Stimulated activated CD8-positive, alpha-beta memory T cell treated with anti-CD3 and anti-CD28 coated beads, Interleukin-7, amount 100 ng/mL, for 4 hours (primary cell): Measurements from ENCODE around the gene COL15A1.

ENCODE experiments used
- DNase-seq, 2 donors: peaks; one replicate each; pipeline ENCODE4 v3.0.0-alpha.2; 2020; ENCODE audit warnings: low read depth in 2 of 2

The COL15A1 gene

GRCh38 chr9:98944734-98945074 is 997 bp downstream of the COL15A1 start:
- DNase-seq, result no peak

- no peak for DNase-seq
Observed at GRCh38 chr9:98949565-98949964, 5.9 kb downstream of the COL15A1 start.

GRCh38 chr9:98950262-98950661 is 6.6 kb downstream of the COL15A1 start:
- DNase-seq, result no peak

GRCh38 chr9:98951967-98952366 is 8.3 kb downstream of the COL15A1 start:
- no peak for DNase-seq

- no peak for DNase-seq
Observed at GRCh38 chr9:98953581-98954243, 10.0 kb downstream of the COL15A1 start.

GRCh38 chr9:98954244-98954610 is 10.5 kb downstream of the COL15A1 start:
- no peak for DNase-seq

GRCh38 chr9:98955259-98955658 is 11.6 kb downstream of the COL15A1 start:
- no peak for DNase-seq

- DNase-seq, result no peak
Observed at GRCh38 chr9:98957826-98958225, 14.1 kb downstream of the COL15A1 start.

- DNase-seq, result no peak
Observed at GRCh38 chr9:98958271-98958984, 14.7 kb downstream of the COL15A1 start.

- no peak for DNase-seq
Observed at GRCh38 chr9:98960409-98960808, 16.7 kb downstream of the COL15A1 start.

GRCh38 chr9:98961513-98962180 is 17.9 kb downstream of the COL15A1 start:
- no peak for DNase-seq

GRCh38 chr9:98962181-98962560 is 18.5 kb downstream of the COL15A1 start:
- DNase-seq, result no peak

GRCh38 chr9:98962861-98963260 is 19.2 kb downstream of the COL15A1 start:
- DNase-seq, result no peak

- DNase-seq, result no peak
Observed at GRCh38 chr9:98964201-98964600, 20.5 kb downstream of the COL15A1 start.

GRCh38 chr9:98964911-98965336 is 21.2 kb downstream of the COL15A1 start:
- no peak for DNase-seq

GRCh38 chr9:98966676-98967075 is 23.0 kb downstream of the COL15A1 start:
- DNase-seq, result no peak

GRCh38 chr9:98967257-98967656 is 23.6 kb downstream of the COL15A1 start:
- DNase-seq, result no peak

- no peak for DNase-seq
Observed at GRCh38 chr9:98967680-98968079, 24.0 kb downstream of the COL15A1 start.

- DNase-seq, result no peak
Observed at GRCh38 chr9:98968601-98969337, 25.1 kb downstream of the COL15A1 start.

GRCh38 chr9:98970532-98971041 is 26.9 kb downstream of the COL15A1 start:
- DNase-seq, result no peak

- no peak for DNase-seq
Observed at GRCh38 chr9:98971168-98971914, 27.6 kb downstream of the COL15A1 start.

GRCh38 chr9:98971915-98972223 is 28.2 kb downstream of the COL15A1 start:
- no peak for DNase-seq
